ENCODE measurements around the gene RNF187.

DNA sequence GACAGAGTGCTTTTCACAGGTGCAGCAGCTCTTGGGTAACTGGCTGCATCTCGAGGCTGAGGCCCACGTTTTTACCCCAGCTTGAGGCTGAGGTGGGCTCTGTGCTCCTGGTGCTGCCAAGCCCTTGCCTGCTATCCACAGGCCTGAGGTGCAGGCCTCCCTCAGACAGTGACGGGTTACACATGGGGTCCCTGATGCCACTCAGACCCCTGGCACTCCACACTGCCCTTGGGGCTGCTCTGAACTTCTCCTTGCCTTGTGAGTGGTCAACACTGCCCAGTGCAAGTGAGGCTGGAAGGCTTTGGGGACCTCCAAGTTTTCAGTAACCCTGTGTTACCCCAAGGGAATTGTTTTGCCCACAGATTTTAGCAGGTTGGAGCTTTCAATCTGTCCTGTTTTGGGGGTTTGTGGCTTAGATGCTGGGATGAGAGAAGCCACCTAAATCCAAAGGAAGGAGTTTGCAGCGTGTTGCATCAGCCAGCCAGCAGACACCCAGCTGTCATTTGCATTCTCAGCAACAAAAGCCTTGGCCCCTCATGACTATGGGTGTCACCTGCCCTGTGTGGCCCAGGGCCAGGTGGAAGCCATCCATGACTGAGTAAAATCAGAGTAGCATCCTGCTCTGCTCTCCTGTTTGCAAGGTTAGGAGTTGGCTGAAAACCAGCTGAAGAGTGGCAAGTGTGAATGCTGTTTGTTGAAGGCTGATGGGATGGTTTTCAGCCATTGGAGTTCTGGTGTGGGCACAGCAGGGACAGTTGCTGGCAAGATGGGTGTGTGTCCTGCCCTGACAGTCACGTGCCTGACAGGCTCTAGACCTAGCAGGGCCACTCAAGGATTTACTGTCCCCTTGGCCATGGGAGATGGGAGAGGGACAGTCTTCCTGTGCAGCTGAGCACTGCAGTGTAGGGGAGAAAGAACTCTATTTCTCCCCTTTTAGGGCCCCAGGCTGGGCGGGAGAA, 3.2 kb downstream of the RNF187 start:
- TF ChIP-seq TAF1 (IDR thresholded peaks at IDR 0.05; ENCODE audit: borderline replicate concordance, insufficient read depth, low read length): no peak
- no peak for TF ChIP-seq POLR2AphosphoS5 (IDR thresholded peaks at IDR 0.05; ENCODE audit: low read depth, low read length)

Data from PFSK-1 (cell line).